COR-L47 (cell line): Measurements from ENCODE around the gene TKTL1.

Experiments used
- DNase-seq: peaks from one replicate; lab custom pipeline; 2025; lab: John Stamatoyannopoulos, UW

The TKTL1 gene

DNA sequence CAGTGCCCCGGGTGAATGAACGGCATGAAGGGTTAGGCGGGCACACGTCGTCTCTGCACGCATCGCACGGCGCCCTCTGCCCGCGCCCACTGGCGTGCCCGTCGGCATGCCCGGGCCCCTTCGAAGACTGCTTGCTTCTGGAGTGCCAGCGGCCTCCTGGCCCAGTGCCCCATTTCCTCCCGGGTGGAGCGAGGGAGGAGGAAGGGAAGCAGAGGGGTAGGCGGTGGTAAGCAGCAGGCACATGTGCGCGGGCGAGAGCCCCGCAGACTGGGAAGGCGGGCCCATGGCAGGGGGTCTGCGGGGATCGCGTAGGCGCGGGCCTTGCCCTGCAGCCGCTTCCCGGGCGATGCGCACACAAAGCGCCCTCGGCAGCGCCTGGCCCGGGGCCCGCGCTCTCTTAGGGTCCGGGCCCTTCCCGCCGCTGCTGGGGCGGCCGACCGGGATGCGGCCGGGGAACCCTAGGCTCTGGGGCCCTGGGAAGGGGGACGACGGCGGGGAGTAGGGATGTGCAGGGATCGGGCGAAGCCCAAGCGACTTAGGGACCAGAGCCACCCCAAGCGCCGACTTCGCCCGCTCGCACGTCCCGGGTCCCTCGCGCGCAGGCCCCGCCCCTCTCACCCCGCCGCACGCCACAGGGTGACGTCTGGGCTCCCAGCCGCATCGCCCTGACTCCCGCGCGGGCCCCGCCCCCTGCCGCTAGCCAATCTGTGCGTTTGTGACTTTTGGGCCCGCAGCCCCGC, 82.6 kb downstream of the TKTL1 start:
- DNase-seq = peak; percentile 29

DNA sequence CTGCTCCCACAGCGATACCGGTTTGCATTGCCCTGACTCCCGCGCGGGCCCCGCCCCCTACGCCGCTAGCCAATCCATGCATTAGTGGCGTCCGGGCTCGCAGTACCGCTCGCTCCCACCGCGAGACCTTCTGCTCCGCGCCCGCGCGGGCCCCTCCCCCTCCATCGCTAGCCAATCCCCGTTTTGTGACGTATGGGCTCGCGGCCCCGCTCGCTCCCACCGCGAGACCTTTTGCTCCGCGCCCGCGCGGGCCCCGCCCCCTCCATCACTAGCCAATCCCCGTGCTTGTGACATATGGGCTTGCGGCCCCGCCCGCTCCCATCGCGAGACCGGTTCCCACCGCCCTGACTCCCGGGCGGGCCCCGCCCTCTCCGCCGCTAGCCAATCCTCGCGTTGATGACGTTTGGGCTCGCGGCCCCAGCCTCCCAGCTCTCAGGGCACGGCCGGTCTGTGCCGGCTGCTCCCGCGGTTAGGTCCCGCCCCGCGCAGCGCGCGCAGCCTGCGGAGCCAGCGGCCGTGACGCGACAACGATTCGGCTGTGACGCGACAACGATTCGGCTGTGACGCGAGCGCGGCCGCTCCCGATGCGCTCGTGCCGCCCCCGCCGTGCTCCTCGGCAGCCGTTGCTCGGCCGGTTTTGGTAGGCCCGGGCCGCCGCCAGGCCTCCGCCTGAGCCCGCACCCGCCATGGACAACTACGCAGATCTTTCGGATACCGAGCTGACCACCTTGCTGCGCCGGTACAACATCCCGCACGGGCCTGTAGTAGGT, 83.4 kb downstream of the TKTL1 start, which contains the start of gene EMD:
Gene EMD (plus strand): TSS at position 497 of the 770 bp plus-strand sequence. CDS start 190 bp downstream, at position 687.
- DNase-seq = peak; percentile 99

- DNase-seq = no peak
These were observed 84.0 kb downstream of the TKTL1 start for GRCh38 chrX:154379569-154379951.
